GM23338 (cell line): ENCODE data around the gene RIC1. TPM values are rescaled to one million over a fixed set of nuclear protein-coding genes. Genes with fewer than 3 reads are reported as not detected.

Experiments used
- CTCF ChIP-seq, 2 experiments: fragments of 200-600 bp in 1 of 2; sonication (generic) in 1 of 2; conservative IDR thresholded peaks; 2 replicates each; pipeline versions ENCODE4 v1.5.1 to v1.6.1; 2016 to 2017; ENCODE audit warnings: antibody characterized with exemption in 2 of 2, low read depth in 2 of 2, mild to moderate bottlenecking in 2 of 2, moderate library complexity in 1 of 2
- ETS1 ChIP-seq: IDR thresholded peaks from 2 replicates; pipeline ENCODE4 v1.6.1; 2016; ENCODE audit warnings: antibody characterized with exemption
- EZH2 ChIP-seq: fragments of 200-600 bp; sonication (generic); IDR thresholded peaks from one replicate; pipeline ENCODE4 v1.8.0; 2017; ENCODE audit warnings: antibody characterized with exemption, mild to moderate bottlenecking, low read depth; ENCODE audit not compliant: unreplicated experiment
- POLR2AphosphoS5 ChIP-seq: IDR thresholded peaks from 2 replicates; pipeline ENCODE4 v1.6.1; 2016; ENCODE audit warnings: antibody characterized with exemption, low read depth
- ZNF462 ChIP-seq: fragments of 250-450 bp; sonication (Bioruptor Pico); IDR thresholded peaks from 2 replicates; pipeline ENCODE4 v1.5.0; 2020; ENCODE audit warnings: mild to moderate bottlenecking, moderate library complexity
- polyA plus RNA-seq: library from polyadenylated mRNA; unstranded; fragments of >200 nt; fragmentation: Nextera tagmentation; extraction: Ambion mirVana; gene quantifications from 2 replicates; pipeline ENCODE4 v1.2.1, GENCODE V29; 2016
- total RNA-seq: library from RNA; depleted of rRNA; stranded (reverse); fragments of >200 nt; shearing (Covaris generic); gene quantifications from 2 replicates; pipeline ENCODE4 v1.2.3, GENCODE V29; 2014

The RIC1 gene
- total and polyA plus RNA-seq, 2 experiments from 2014 or later: 7.8 to 34.9 TPM

GRCh38 chr9:5764130-5764868 lies 135.4 kb downstream of the RIC1 start (continued):
- TF ChIP-seq ZNF462 (CRISPR knock-in tag) (no peak), ETS1 (no peak), EZH2 (no peak), POLR2AphosphoS5 (no peak), CTCF (conservative IDR thresholded peaks at IDR 0.05; ENCODE audit: low read depth in 2 of 2) (no peak)
